ENCODE measurements around the gene PYDC1. TPM values are rescaled to one million over a fixed set of nuclear protein-coding genes. Genes with fewer than 3 reads are reported as not detected.
"Not testable (repeated sequence)": the region's sequence is repeated elsewhere in the genome, so short reads cannot be mapped to it uniquely, and the experiment has no call there.

PYDC1 gene
- total RNA-seq, 4 donors from 2014 or later = 4.2 to 17.7 (median 13.8) TPM; not detected in 1

DNA sequence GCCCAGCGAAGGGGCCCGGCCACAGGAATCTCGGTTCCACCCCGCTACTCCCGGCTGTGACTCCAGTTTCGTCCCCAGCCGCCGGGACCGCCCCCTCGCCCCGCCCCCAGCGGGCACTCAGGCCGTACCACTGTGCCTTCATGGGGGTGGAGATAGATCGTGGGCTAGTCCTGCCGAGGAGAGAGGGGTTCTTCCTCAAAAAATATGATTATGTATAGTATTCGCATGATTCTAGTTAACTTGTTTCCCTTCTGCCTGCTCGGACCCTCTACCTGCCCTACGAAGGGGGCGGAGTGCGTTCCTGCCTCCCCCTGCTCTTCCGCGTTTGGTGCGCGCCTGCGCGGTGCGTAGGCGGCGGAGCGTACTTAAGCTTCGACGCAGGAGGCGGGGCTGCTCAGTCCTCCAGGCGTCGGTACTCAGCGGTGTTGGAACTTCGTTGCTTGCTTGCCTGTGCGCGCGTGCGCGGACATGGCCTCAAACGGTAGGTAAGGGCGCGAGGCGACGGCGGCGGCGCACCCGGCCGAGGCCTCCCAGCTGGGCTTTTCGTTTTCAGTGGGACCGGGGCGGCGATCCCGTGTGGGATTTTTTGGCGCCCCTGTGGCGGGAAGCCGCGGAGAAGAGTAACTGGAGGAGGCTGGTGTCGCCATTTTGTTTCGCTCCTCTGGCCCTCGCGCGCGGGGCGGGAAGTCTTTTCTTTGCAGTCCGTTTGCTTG lies 37.0 kb downstream of the PYDC1 start, which contains the start of gene FUS:
Gene FUS (plus strand): TSS at position 393 of the 713 bp plus-strand sequence. CDS start 76 bp downstream, at position 469.
- Histone ChIP-seq H3K27me3 (no peaks in the 10 kb centered on the region), H3K4me3 (peak within 1 kb of the TSS; percentile 96), H3K36me3 (peaks cover 26% of the 10 kb centered on the region), H3K4me1 (peaks cover 42% of the 10 kb centered on the region), H3K9me3 (no peaks in the 10 kb centered on the region), H3K27ac (peak within 1 kb of the TSS; percentile 99)
- TF ChIP-seq POLR2AphosphoS5 (IDR thresholded peaks at IDR 0.05) (peak; percentile 100), CTCF (IDR thresholded peaks at IDR 0.05) (no peak), EP300 (IDR thresholded peaks at IDR 0.05) (no peak), POLR2A (IDR thresholded peaks at IDR 0.05) (peak; percentile 99 to 100)
- 0% methylated on average over 33 of the region's 69 CpGs for WGBS
- DNase-seq (ENCODE audit: low spot score in 2 of 2) = peak; percentile 95 to 97

GRCh38 chr16:31179219-31179746 lies 37.7 kb downstream of the PYDC1 start:
- H3K4me3 ChIP-seq = peak overlapping the region; percentile 96
- peak overlapping the region; percentile 99 for H3K27ac ChIP-seq
- 5% methylated on average over 25 of the region's 27 CpGs for WGBS
- no peaks in the 10 kb centered on the region for H3K9me3 ChIP-seq
- H3K4me1 ChIP-seq = peaks cover 42% of the 10 kb centered on the region
- no peak for TF ChIP-seq POLR2A (IDR thresholded peaks at IDR 0.05)
- no peak for TF ChIP-seq EP300 (IDR thresholded peaks at IDR 0.05)
- TF ChIP-seq POLR2AphosphoS5 (IDR thresholded peaks at IDR 0.05) = no peak
- TF ChIP-seq CTCF (IDR thresholded peaks at IDR 0.05) = no peak
- DNase-seq (ENCODE audit: low spot score in 2 of 2) = no peak
- H3K27me3 ChIP-seq = no peaks in the 10 kb centered on the region
- H3K36me3 ChIP-seq = peaks cover 20% of the 10 kb centered on the region

DNA sequence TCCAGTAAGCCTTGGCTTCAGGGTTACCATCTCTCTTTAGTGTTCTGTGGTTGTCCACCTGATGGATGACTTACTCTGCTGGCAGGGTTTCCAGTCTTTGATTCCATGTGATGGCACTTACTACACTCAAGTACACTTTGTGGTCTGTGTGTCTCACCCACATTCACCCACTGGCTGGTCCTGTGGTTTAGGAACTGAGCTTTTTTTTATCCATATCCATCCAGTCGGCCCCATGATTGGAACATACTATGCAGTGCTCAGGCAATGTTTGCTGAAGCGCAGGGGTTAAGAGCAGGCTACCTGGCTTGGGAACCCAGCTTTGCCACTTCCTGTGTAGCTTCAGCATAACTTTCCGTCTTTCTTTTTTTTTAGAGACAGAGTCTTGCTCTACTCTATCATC lies 39.8 kb downstream of the PYDC1 start:
- 70% methylated on average over 3 of the region's 3 CpGs for WGBS

GRCh38 chr16:31170048-31170447 lies 46.9 kb downstream of the PYDC1 start:
- H3K4me3 ChIP-seq; H3K4me1 ChIP-seq; H3K9me3 ChIP-seq; H3K36me3 ChIP-seq; H3K27me3 ChIP-seq; DNase-seq (ENCODE audit: low spot score in 2 of 2); H3K27ac ChIP-seq: not testable (repeated sequence)
- whole genome bisulfite sequencing = 25% methylated on average over 1 of the region's 2 CpGs

More for the DNA sequence above, 39.8 kb downstream of the PYDC1 start:
- Histone ChIP-seq H3K36me3 (no peaks in the 10 kb centered on the region), H3K27me3 (no peaks in the 10 kb centered on the region), H3K27ac (no peak overlapping the region), H3K9me3 (no peaks in the 10 kb centered on the region), H3K4me3 (no peak overlapping the region), H3K4me1 (peaks cover 23% of the 10 kb centered on the region)
- no peak for DNase-seq (ENCODE audit: low spot score in 2 of 2)
- TF ChIP-seq CTCF (IDR thresholded peaks at IDR 0.05) = no peak
- TF ChIP-seq EP300 (IDR thresholded peaks at IDR 0.05) = no peak
- no peak for TF ChIP-seq POLR2AphosphoS5 (IDR thresholded peaks at IDR 0.05)
- TF ChIP-seq POLR2A (IDR thresholded peaks at IDR 0.05) = no peak

DNA sequence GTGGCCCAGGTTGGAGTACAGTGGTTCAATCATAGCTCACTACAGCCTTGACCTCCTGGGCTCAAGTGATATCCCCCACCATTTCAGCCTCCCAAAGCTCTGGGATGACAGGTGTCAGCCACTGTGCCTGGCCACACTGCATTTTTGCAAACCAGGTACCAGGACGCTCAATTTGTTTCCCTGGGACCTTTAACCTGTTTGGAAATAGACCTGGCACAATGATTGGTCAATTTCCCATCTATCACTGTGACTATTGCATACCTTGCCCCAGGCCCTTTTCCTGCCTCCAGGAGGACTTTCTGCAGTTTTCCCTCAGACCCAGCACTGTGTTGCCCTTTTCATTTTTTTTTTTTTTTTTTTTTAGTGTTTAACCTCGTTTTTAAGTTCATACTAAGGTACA lies 48.1 kb downstream of the PYDC1 start:
- Histone ChIP-seq H3K36me3 (no peaks in the 10 kb centered on the region), H3K4me1 (no peaks in the 10 kb centered on the region), H3K27ac (no peak overlapping the region), H3K4me3 (no peak overlapping the region), H3K27me3 (no peaks in the 10 kb centered on the region), H3K9me3 (no peaks in the 10 kb centered on the region)
- no peak for DNase-seq (ENCODE audit: low spot score in 2 of 2)
- TF ChIP-seq POLR2AphosphoS5 (IDR thresholded peaks at IDR 0.05) = no peak
- no peak for TF ChIP-seq CTCF (IDR thresholded peaks at IDR 0.05)
- TF ChIP-seq EP300 (IDR thresholded peaks at IDR 0.05) = no peak
- no peak for TF ChIP-seq POLR2A (IDR thresholded peaks at IDR 0.05)
- 71% methylated on average over 2 of the region's 2 CpGs for WGBS

Data from suprapubic skin (tissue), 4 donors.